Mesenchymal stem cell (in vitro differentiated cells and primary cell): ENCODE measurements around the gene MIF.

Experiments
- DNase-seq: peaks from one replicate; pipeline ENCODE4 v3.0.0-alpha.2; 2013
- H2AFZ ChIP-seq: one replicate; pipeline ENCODE4 v1.6.1; 2013; ENCODE audit warnings: low read depth, mild to moderate bottlenecking, control low read depth, inconsistent platforms, low read length, moderate library complexity
- H2AK5ac ChIP-seq: 2 replicates; pipeline ENCODE4 v1.6.1; 2013; ENCODE audit warnings: low read length, moderate library complexity, mild to moderate bottlenecking, inconsistent platforms; ENCODE audit not compliant: severe bottlenecking
- H2BK120ac ChIP-seq: one replicate; pipeline ENCODE4 v1.6.1; 2013; ENCODE audit warnings: low read depth, mild to moderate bottlenecking, inconsistent platforms, low read length, moderate library complexity
- H2BK12ac ChIP-seq, 2 experiments: one replicate each; pipeline ENCODE4 v1.6.1; 2013; ENCODE audit warnings: inconsistent platforms in 2 of 2, low read length in 2 of 2, mild to moderate bottlenecking in 2 of 2, moderate library complexity in 2 of 2, control low read depth in 1 of 2
- H2BK15ac ChIP-seq: one replicate; pipeline ENCODE4 v1.6.1; 2013; ENCODE audit warnings: mild to moderate bottlenecking, low read depth, inconsistent platforms; ENCODE audit not compliant: poor library complexity, severe bottlenecking
- H2BK5ac ChIP-seq: 2 replicates; pipeline ENCODE4 v1.6.1; 2013; ENCODE audit warnings: low read depth, mild to moderate bottlenecking, low read length, control low read depth, inconsistent platforms; ENCODE audit not compliant: poor library complexity, severe bottlenecking
- H3K14ac ChIP-seq, 2 experiments: one replicate each; pipeline ENCODE4 v1.6.1; 2013; ENCODE audit warnings: inconsistent platforms in 2 of 2, low read length in 2 of 2, control low read depth in 1 of 2, mild to moderate bottlenecking in 1 of 2, moderate library complexity in 1 of 2
- H3K18ac ChIP-seq, 2 experiments: one replicate each; pipeline ENCODE4 v1.6.1; 2013; ENCODE audit warnings: inconsistent platforms in 2 of 2, low read length in 2 of 2, control low read depth in 1 of 2, low read depth in 1 of 2, mild to moderate bottlenecking in 1 of 2
- H3K23ac ChIP-seq, 2 experiments: one replicate each; pipeline ENCODE4 v1.6.1; 2013; ENCODE audit warnings: inconsistent platforms in 2 of 2, low read length in 2 of 2, mild to moderate bottlenecking in 2 of 2, moderate library complexity in 2 of 2, control low read depth in 1 of 2
- H3K27ac ChIP-seq: 2 replicates; pipeline ENCODE4 v1.5.1; 2013; ENCODE audit warnings: mild to moderate bottlenecking, moderate library complexity, low read length, control low read depth, inconsistent platforms; ENCODE audit not compliant: poor library complexity, severe bottlenecking
- H3K27me3 ChIP-seq, 2 experiments: 2 replicates each; pipeline versions ENCODE4 v1.6.1 to v1.7.0; 2013; ENCODE audit warnings: low read length in 2 of 2, mild to moderate bottlenecking in 2 of 2, moderate library complexity in 2 of 2, control low read depth in 1 of 2, inconsistent platforms in 1 of 2; ENCODE audit not compliant: control insufficient read depth in 1 of 2, insufficient read depth in 1 of 2
- H3K36me3 ChIP-seq, 2 experiments: 2 replicates each; pipeline versions ENCODE4 v1.6.1 to v1.7.0; 2013; ENCODE audit warnings: low read length in 2 of 2, control low read depth in 1 of 2, inconsistent platforms in 1 of 2, low read depth in 1 of 2, mild to moderate bottlenecking in 1 of 2; ENCODE audit not compliant: insufficient read depth in 2 of 2, control insufficient read depth in 1 of 2
- H3K4ac ChIP-seq, 2 experiments: one replicate each; pipeline ENCODE4 v1.6.1; 2013; ENCODE audit warnings: inconsistent platforms in 2 of 2, low read length in 2 of 2, mild to moderate bottlenecking in 2 of 2, moderate library complexity in 2 of 2, control low read depth in 1 of 2, low read depth in 1 of 2
- H3K4me1 ChIP-seq: 2 replicates; pipeline ENCODE4 v1.6.1; 2013; ENCODE audit warnings: low read depth, low read length, control low read depth; ENCODE audit not compliant: control insufficient read depth, insufficient read depth
- H3K4me2 ChIP-seq: 2 replicates; pipeline ENCODE4 v1.6.1; 2013; ENCODE audit warnings: low read length, mild to moderate bottlenecking, inconsistent platforms; ENCODE audit not compliant: poor library complexity, severe bottlenecking
- H3K4me3 ChIP-seq, 2 experiments: 2 replicates each; pipeline versions ENCODE4 v1.5.1 to v1.7.0; 2013; ENCODE audit warnings: low read length in 2 of 2, mild to moderate bottlenecking in 2 of 2, control low read depth in 1 of 2, low read depth in 1 of 2; ENCODE audit not compliant: insufficient read depth in 1 of 2
- H3K79me1 ChIP-seq: replicated peaks from 2 replicates; pipeline ENCODE4 v1.6.1; 2013; ENCODE audit warnings: mild to moderate bottlenecking, control low read depth, low read length, inconsistent platforms; ENCODE audit not compliant: poor library complexity, severe bottlenecking
- H3K9ac ChIP-seq: 2 replicates; pipeline ENCODE4 v1.7.0; 2013; ENCODE audit warnings: mild to moderate bottlenecking, low read length, moderate library complexity
- H3K9me3 ChIP-seq: 2 replicates; pipeline ENCODE4 v1.7.0; 2013; ENCODE audit warnings: mild to moderate bottlenecking, low read length; ENCODE audit not compliant: control insufficient read depth
- H4K8ac ChIP-seq: one replicate; pipeline ENCODE4 v1.6.1; 2013; ENCODE audit warnings: inconsistent platforms, mild to moderate bottlenecking, low read length, moderate library complexity
- H4K91ac ChIP-seq: one replicate; pipeline ENCODE4 v1.6.1; 2013; ENCODE audit warnings: mild to moderate bottlenecking, low read length, inconsistent platforms
- WGBS: methylation state at CpG from one replicate; pipeline ENCODE4 v1.1.7; 2013; ENCODE audit warnings: mixed read lengths; 5-methylcytosine and 5-hydroxymethylcytosine counted together

The MIF gene

DNA sequence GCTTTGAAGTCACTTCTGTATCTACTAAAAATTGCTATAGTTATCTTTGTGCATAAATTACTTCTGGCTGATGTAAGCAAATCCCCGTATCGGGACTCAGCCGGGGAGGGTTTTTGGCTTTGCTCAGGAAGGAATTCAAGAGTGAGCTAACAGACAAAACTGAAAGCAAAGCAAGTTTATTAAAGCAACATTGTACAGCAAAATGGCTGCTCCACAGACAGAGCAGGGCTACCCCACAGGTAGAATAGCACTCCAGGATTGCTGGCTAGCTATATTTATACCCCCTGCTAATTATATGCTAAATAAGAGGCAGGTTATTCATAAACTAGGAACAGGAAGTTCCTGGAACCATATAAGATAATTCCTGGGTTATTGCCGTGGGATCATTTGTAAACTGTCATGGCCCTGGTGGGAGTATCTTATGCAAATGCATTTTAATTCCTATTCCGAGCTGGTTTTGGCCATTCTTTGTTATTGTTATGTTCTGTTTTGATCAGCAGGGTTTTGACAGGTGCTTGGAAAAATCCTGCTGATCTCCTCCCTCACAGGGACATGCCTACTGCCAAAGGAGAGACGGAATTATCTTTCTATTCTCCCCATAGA, 15.2 kb downstream of the MIF start:
- H3K18ac ChIP-seq = no peak overlapping the region
- H2AFZ ChIP-seq = no peak overlapping the region
- no peak overlapping the region for H3K14ac ChIP-seq
- H2BK120ac ChIP-seq = no peak overlapping the region
- no peak overlapping the region for H3K27ac ChIP-seq
- peaks cover 3% of the 10 kb centered on the region for H3K4me1 ChIP-seq
- H4K8ac ChIP-seq = no peak overlapping the region
- no peak overlapping the region for H4K91ac ChIP-seq
- no peak overlapping the region for H2BK5ac ChIP-seq
- no peaks in the 10 kb centered on the region for H3K36me3 ChIP-seq
- peak overlapping the region; percentile 44 for H3K9ac ChIP-seq
- H2BK12ac ChIP-seq = no peak overlapping the region
- H3K4me3 ChIP-seq = peak overlapping the region in 1 of 2 experiments; percentile 53
- DNase-seq = peak; percentile 21
- WGBS = 88% methylated on average over 5 of the region's 6 CpGs
- no peaks in the 10 kb centered on the region for H3K79me1 ChIP-seq
- H3K4ac ChIP-seq = no peak overlapping the region
- H3K27me3 ChIP-seq = peaks cover 0 to 6% of the 10 kb centered on the region in 2 experiments
- no peak overlapping the region for H3K23ac ChIP-seq
- H2BK15ac ChIP-seq = no peak overlapping the region
- no peak overlapping the region for H3K4me2 ChIP-seq
- no peaks in the 10 kb centered on the region for H3K9me3 ChIP-seq
- H2AK5ac ChIP-seq = no peak overlapping the region

DNA sequence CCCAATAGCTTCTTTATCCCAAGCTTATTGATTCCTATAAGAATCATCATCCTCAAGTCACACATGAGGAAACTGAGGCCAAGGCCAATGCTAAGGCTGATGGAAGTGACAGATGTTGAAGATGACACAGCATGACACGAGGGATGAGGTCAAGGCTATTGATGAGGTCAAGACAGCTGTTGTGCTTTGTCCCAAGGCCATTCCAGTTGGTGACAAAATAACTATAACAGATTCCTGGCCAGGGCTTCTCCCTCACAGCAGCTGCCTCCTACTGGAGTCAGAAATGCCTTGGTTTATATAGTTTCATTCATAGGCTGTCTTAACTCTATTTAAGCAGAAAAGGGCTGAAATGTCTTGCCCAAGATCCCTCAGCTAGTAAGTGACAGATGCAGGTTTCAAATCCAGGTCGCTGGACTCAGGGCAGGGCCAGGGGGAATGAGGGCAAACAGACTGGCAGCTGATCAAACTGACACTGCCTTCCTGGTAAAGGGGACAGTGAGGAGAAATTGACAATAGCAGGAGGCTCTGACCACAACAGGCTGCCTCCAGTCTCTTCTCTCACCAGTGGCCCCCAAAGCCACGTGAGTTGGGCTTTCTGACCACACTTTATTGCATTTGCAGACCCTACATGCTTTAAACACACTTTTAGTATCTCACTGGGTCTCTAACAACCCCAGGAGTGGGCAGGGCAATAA, 16.5 kb downstream of the MIF start:
- Histone ChIP-seq H3K9ac (no peak overlapping the region), H3K36me3 (no peaks in the 10 kb centered on the region), H2BK120ac (no peak overlapping the region), H3K4me2 (no peak overlapping the region), H2BK12ac (no peak overlapping the region), H3K27ac (no peak overlapping the region), H4K8ac (no peak overlapping the region), H3K14ac (no peak overlapping the region), H3K27me3 (peaks cover 0 to 6% of the 10 kb centered on the region in 2 experiments), H3K9me3 (no peaks in the 10 kb centered on the region), H2AFZ (no peak overlapping the region), H3K4me1 (peaks cover 3% of the 10 kb centered on the region), H3K4ac (no peak overlapping the region), H2BK5ac (no peak overlapping the region), H2BK15ac (no peak overlapping the region), H3K18ac (no peak overlapping the region), H3K23ac (peak overlapping the region in 1 of 2 experiments; percentile 43), H2AK5ac (no peak overlapping the region), H3K79me1 (no peaks in the 10 kb centered on the region), H4K91ac (no peak overlapping the region), H3K4me3 (no peak overlapping the region)
- 79% methylated on average over 3 of the region's 3 CpGs for WGBS
- no peak for DNase-seq

DNA sequence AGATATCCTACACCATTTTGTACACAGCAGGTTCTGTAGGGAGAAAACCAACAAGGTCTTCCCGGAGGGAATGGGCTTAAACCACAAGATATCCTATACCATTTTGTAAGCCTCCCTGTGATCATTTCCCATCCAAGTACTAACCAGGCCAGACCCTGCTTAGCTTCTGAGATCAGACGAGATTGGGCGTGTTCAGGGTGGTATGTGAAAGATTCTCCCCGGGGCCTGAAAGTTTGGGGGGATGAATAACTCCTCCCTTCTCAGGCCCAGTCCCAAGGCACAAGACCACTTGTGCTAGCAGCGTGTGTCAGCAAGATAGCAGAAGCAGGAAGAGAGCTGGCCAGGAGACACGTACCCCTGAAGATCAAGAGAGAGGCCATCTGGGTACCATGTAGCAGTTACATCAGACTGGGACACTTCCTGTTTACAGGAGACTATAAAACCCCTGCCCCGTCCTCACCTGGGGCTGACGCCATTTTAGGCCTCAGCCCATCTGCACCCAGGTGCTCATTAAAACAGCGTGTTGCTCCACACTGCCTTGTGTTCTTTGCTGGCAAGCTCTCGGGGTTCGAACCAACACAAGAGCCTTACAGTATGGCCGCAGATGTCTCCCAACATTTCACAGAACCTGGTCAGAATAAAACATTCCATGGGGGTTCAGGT, 17.3 kb downstream of the MIF start:
- H4K91ac ChIP-seq = no peak overlapping the region
- H4K8ac ChIP-seq = no peak overlapping the region
- peaks cover 3% of the 10 kb centered on the region for H3K4me1 ChIP-seq
- H3K4ac ChIP-seq = no peak overlapping the region
- H3K79me1 ChIP-seq = no peaks in the 10 kb centered on the region
- no peak overlapping the region for H2BK120ac ChIP-seq
- H3K27ac ChIP-seq = no peak overlapping the region
- no peak overlapping the region for H2BK12ac ChIP-seq
- H3K4me2 ChIP-seq = no peak overlapping the region
- H3K23ac ChIP-seq = no peak overlapping the region
- no peak overlapping the region for H2BK15ac ChIP-seq
- DNase-seq = no peak
- no peak overlapping the region for H2AK5ac ChIP-seq
- 93% methylated on average over 10 of the region's 12 CpGs for WGBS
- no peak overlapping the region for H3K9ac ChIP-seq
- no peak overlapping the region for H2BK5ac ChIP-seq
- no peaks in the 10 kb centered on the region for H3K36me3 ChIP-seq
- H2AFZ ChIP-seq = no peak overlapping the region
- no peaks in the 10 kb centered on the region for H3K9me3 ChIP-seq
- H3K4me3 ChIP-seq = no peak overlapping the region
- no peak overlapping the region for H3K18ac ChIP-seq
- H3K27me3 ChIP-seq = peaks cover 0 to under 1% of the 10 kb centered on the region in 2 experiments
- no peak overlapping the region for H3K14ac ChIP-seq

DNA sequence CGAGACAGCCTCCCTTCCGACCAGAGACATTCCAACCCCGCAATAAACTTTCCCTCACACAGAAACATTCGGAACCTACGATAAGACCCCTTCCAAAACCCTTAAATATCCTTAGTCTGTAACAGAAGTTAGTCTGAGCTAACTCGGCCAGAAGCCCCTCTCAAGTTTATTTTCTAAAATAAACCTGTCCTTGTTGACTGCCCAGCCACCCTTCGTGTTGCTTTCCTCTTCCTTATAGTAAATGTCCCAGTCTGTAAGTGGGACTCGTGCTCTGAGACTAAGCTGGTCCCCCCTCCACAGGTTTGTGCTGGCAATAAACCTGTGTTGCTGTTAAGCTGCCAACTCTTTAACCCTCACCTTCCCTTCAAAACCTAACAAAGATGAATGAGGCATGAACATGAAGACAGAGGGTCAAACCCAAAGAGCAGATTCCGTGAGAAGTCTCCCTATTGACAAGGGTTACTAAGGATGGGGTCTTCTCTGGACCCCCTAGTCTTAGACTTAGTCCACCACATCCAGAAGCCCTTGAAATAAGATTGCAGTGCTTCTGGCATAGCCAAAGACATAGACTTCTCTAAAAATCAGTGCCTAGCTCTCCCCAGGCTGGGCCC, 18.2 kb downstream of the MIF start:
- DNase-seq = no peak
- Histone ChIP-seq H3K14ac (no peak overlapping the region), H3K79me1 (no peaks in the 10 kb centered on the region), H3K9ac (no peak overlapping the region), H2BK15ac (no peak overlapping the region), H4K91ac (no peak overlapping the region), H3K4me1 (peaks cover 3% of the 10 kb centered on the region), H3K4me2 (no peak overlapping the region), H2AFZ (no peak overlapping the region), H3K9me3 (no peaks in the 10 kb centered on the region), H3K4ac (no peak overlapping the region), H3K18ac (no peak overlapping the region), H4K8ac (no peak overlapping the region), H3K36me3 (no peaks in the 10 kb centered on the region), H3K27ac (no peak overlapping the region), H2AK5ac (no peak overlapping the region), H2BK5ac (no peak overlapping the region), H3K23ac (no peak overlapping the region), H2BK12ac (no peak overlapping the region), H3K4me3 (no peak overlapping the region), H2BK120ac (no peak overlapping the region), H3K27me3 (no peaks in the 10 kb centered on the region)
- WGBS = 93% methylated on average over 9 of the region's 9 CpGs
